IPS-18a (cell line): Measurements from ENCODE around the gene NME3.

Experiments
- H3K27ac ChIP-seq: one replicate; pipeline ENCODE4 v1.5.1; 2013; ENCODE audit warnings: low read length
- H3K27me3 ChIP-seq: one replicate; pipeline ENCODE4 v1.6.1; 2013; ENCODE audit warnings: mild to moderate bottlenecking, low read length; ENCODE audit not compliant: control insufficient read depth, insufficient read depth
- H3K36me3 ChIP-seq: one replicate; pipeline ENCODE4 v1.6.1; 2013; ENCODE audit warnings: low read depth, low read length; ENCODE audit not compliant: control insufficient read depth
- H3K4me1 ChIP-seq: one replicate; pipeline ENCODE4 v1.6.1; 2013; ENCODE audit warnings: low read depth, low read length; ENCODE audit not compliant: control insufficient read depth
- H3K4me3 ChIP-seq: one replicate; pipeline ENCODE4 v1.5.1; 2013; ENCODE audit warnings: low read length
- H3K9ac ChIP-seq: one replicate; pipeline ENCODE4 v1.6.1; 2013; ENCODE audit warnings: mild to moderate bottlenecking, low read length, moderate library complexity
- H3K9me3 ChIP-seq: one replicate; pipeline ENCODE4 v1.6.1; 2013; ENCODE audit warnings: low read depth, low read length; ENCODE audit not compliant: control insufficient read depth

The NME3 gene

GRCh38 chr16:1769402-1770300 lies 1.7 kb downstream of the NME3 start:
- Histone ChIP-seq H3K27me3 (no peaks in the 10 kb centered on the region), H3K36me3 (no peaks in the 10 kb centered on the region), H3K9me3 (no peaks in the 10 kb centered on the region), H3K4me3 (peak overlapping the region; percentile 81), H3K9ac (no peak overlapping the region), H3K27ac (no peak overlapping the region), H3K4me1 (no peaks in the 10 kb centered on the region)

GRCh38 chr16:1768767-1769401 lies 2.5 kb downstream of the NME3 start:
- Histone ChIP-seq H3K4me1 (no peaks in the 10 kb centered on the region), H3K4me3 (no peak overlapping the region), H3K27me3 (no peaks in the 10 kb centered on the region), H3K9ac (no peak overlapping the region), H3K36me3 (no peaks in the 10 kb centered on the region), H3K27ac (no peak overlapping the region), H3K9me3 (no peaks in the 10 kb centered on the region)

- Histone ChIP-seq H3K27ac (no peak overlapping the region), H3K4me3 (no peak overlapping the region), H3K36me3 (no peaks in the 10 kb centered on the region)
These were observed 3.1 kb downstream of the NME3 start for GRCh38 chr16:1768061-1768766.

DNA sequence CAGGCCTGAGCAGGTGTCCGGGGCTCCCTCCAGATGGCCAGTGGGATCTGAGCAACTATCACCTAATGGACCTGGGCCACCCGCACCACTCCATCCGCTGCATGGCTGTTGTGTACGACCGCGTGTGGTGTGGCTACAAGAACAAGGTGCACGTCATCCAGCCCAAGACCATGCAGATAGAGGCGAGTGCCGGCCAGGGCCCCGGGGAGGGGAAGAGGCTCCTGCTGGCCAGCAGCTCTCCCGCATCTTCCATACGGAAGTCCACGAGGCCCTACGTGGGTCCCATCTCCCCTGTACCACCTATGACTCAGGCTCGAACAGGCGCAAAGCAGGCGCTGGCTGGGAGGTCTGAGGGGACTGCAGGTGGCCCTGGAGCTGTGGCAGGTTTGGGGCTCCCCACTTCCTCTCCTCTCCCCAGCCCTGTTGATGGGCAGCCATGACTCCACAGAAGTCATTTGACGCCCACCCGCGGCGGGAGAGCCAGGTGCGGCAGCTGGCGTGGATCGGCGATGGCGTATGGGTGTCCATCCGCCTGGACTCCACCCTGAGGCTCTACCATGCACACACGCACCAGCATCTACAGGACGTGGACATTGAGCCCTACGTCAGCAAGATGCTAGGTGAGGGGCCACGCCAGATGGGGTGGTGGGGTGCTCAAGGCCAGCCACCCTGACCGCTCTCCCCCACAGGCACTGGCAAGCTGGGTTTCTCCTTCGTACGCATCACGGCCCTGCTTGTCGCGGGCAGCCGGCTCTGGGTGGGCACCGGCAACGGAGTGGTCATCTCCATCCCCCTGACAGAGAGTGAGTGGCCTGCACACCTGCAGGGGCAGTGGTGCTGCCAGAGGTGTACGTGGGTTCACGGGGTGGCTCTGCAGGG lies 4.0 kb downstream of the NME3 start:
- H3K27ac ChIP-seq = no peak overlapping the region
- no peak overlapping the region for H3K9ac ChIP-seq
- H3K4me1 ChIP-seq = no peaks in the 10 kb centered on the region
- H3K27me3 ChIP-seq = no peaks in the 10 kb centered on the region
- H3K9me3 ChIP-seq = no peaks in the 10 kb centered on the region
- H3K4me3 ChIP-seq = no peak overlapping the region
- no peaks in the 10 kb centered on the region for H3K36me3 ChIP-seq

More at GRCh38 chr16:1768061-1768766, 3.1 kb downstream of the NME3 start:
- Histone ChIP-seq H3K4me1 (no peaks in the 10 kb centered on the region), H3K9me3 (no peaks in the 10 kb centered on the region), H3K27me3 (no peaks in the 10 kb centered on the region), H3K9ac (no peak overlapping the region)

DNA sequence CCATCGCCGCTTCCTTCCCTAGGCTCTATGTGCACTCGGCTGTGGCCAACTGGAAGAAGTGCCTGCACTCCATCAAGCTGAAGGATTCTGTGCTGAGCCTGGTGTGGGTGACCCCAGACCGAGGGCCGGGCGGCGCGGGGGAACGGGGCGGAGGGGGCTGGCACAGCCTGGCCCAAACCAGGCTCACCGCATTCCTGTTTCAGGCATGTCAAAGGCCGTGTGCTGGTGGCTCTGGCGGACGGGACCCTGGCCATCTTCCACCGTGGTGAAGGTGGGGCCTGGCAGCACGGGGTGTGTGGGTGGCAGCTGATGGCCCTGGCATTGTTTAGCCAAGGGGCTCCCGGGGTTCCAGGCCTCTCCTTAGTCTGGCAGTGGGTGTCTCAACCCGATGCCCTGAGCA lies 4.6 kb downstream of the NME3 start:
- H3K9me3 ChIP-seq = no peaks in the 10 kb centered on the region
- H3K27ac ChIP-seq = no peak overlapping the region
- H3K27me3 ChIP-seq = no peaks in the 10 kb centered on the region
- no peaks in the 10 kb centered on the region for H3K4me1 ChIP-seq
- H3K4me3 ChIP-seq = no peak overlapping the region
- no peak overlapping the region for H3K9ac ChIP-seq
- H3K36me3 ChIP-seq = no peaks in the 10 kb centered on the region

GRCh38 chr16:1766231-1766630 lies 5.1 kb downstream of the NME3 start:
- H3K27me3 ChIP-seq = no peaks in the 10 kb centered on the region
- H3K4me3 ChIP-seq = no peak overlapping the region
- no peak overlapping the region for H3K27ac ChIP-seq
- H3K9ac ChIP-seq = no peak overlapping the region
- no peaks in the 10 kb centered on the region for H3K9me3 ChIP-seq
- no peaks in the 10 kb centered on the region for H3K36me3 ChIP-seq
- no peaks in the 10 kb centered on the region for H3K4me1 ChIP-seq

GRCh38 chr16:1765826-1766225 lies 5.5 kb downstream of the NME3 start:
- no peak overlapping the region for H3K9ac ChIP-seq
- no peaks in the 10 kb centered on the region for H3K36me3 ChIP-seq
- H3K27me3 ChIP-seq = no peaks in the 10 kb centered on the region
- H3K4me3 ChIP-seq = no peak overlapping the region
- H3K4me1 ChIP-seq = no peaks in the 10 kb centered on the region
- H3K27ac ChIP-seq = no peak overlapping the region
- no peaks in the 10 kb centered on the region for H3K9me3 ChIP-seq

- no peak overlapping the region for H3K27ac ChIP-seq
- H3K9me3 ChIP-seq = no peaks in the 10 kb centered on the region
- no peaks in the 10 kb centered on the region for H3K27me3 ChIP-seq
- H3K9ac ChIP-seq = no peak overlapping the region
- no peaks in the 10 kb centered on the region for H3K4me1 ChIP-seq
- H3K36me3 ChIP-seq = no peaks in the 10 kb centered on the region
- no peak overlapping the region for H3K4me3 ChIP-seq
These were observed 6.4 kb downstream of the NME3 start for GRCh38 chr16:1764971-1765370.

DNA sequence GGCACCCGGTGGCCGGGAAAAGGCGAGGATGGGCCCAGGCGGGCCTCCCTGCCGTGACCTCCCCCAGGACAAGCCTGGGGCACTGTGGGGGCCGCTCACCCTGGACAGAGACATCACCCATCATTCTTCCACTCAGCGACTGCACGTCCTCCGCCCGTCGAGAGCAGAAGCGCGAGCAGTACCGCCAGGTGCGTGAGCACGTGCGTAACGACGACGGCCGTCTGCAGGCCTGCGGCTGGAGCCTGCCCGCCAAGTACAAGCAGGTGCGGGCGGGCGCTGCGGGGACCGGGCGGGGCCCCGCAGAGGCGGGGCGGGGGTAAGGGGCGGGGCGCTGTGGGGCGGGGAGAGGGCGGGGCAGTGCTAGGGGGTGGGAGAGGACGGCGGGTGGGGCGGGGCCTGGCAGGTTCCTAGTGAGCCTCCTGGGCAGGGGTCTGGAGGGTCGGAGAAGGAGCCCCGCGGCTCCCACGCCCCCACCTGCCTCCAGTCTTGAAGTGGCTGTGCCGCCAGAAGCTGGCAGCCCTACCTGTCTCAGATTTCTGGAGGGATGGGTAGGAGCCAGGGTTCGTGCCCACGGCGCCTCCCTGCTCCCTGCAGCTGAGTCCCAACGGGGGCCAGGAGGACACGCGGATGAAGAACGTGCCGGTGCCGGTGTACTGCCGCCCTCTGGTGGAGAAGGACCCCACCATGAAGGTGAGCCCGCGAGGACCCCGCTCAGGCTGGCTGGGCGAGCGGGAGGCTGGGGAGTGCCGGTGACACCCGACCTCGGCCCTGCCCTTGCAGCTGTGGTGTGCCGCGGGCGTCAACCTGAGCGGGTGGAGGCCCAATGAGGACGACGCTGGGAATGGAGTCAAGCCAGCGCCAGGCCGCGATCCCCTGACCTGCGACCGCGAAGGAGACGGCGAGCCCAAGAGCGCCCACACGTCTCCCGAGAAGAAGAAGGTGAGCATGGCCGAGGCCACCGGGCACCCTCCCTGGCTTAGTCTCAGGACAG lies 7.5 kb downstream of the NME3 start:
- H3K27me3 ChIP-seq = no peaks in the 10 kb centered on the region
- no peaks in the 10 kb centered on the region for H3K36me3 ChIP-seq
- no peak overlapping the region for H3K4me3 ChIP-seq
- no peak overlapping the region for H3K27ac ChIP-seq
- H3K9me3 ChIP-seq = no peaks in the 10 kb centered on the region
- H3K9ac ChIP-seq = no peak overlapping the region
- H3K4me1 ChIP-seq = no peaks in the 10 kb centered on the region

- Histone ChIP-seq H3K27me3 (no peaks in the 10 kb centered on the region), H3K9ac (no peak overlapping the region), H3K9me3 (no peaks in the 10 kb centered on the region), H3K4me3 (no peak overlapping the region), H3K36me3 (no peaks in the 10 kb centered on the region), H3K4me1 (no peaks in the 10 kb centered on the region), H3K27ac (no peak overlapping the region)
These were observed 8.3 kb downstream of the NME3 start for GRCh38 chr16:1762879-1763520.
